H1 (cell line): ENCODE measurements around the gene UNC119. TPM values are rescaled to one million over a fixed set of nuclear protein-coding genes. Genes with fewer than 3 reads are reported as not detected.

Experiments used
- CTCF ChIA-PET: fragments of 300-600 bp; sonication (Branson Sonifier 250); formaldehyde crosslinking; loops from one replicate; lab custom pipeline; 2021; ENCODE audit not compliant: partially characterized antibody; lab: Charles Lee
- POLR2A ChIA-PET: fragments of 300-600 bp; sonication (Branson Sonifier 250); formaldehyde crosslinking; loops from one replicate; lab custom pipeline; 2021; ENCODE audit warnings: inconsistent platforms; ENCODE audit not compliant: partially characterized antibody; lab: Charles Lee
- DNase-seq, 2 experiments: peaks; one replicate each; pipeline versions ENCODE4 v3.0.0 to v3.0.0-alpha.2; 2010 to 2022; ENCODE audit warnings: low spot score in 2 of 2, low read depth in 1 of 2, mixed read lengths in 1 of 2
- FAIRE-seq: peaks from 2 replicates; lab custom pipeline; 2011; peaks lifted over from hg19 to GRCh38; lab: Jason Lieb, UNC
- H2AFZ ChIP-seq: 2 replicates; pipeline ENCODE4 v1.8.1; 2012; ENCODE audit warnings: low read length, inconsistent platforms
- H2AK5ac ChIP-seq: 2 replicates; pipeline ENCODE4 v1.6.1; 2013; ENCODE audit warnings: low read depth, low read length
- H2BK120ac ChIP-seq: replicated peaks from 2 replicates; pipeline ENCODE3; 2013; ENCODE audit warnings: low read depth, low read length, inconsistent platforms
- H2BK12ac ChIP-seq: 2 replicates; pipeline ENCODE4 v1.6.1; 2013; ENCODE audit warnings: low read depth, low read length
- H2BK15ac ChIP-seq: 2 replicates; pipeline ENCODE4 v1.6.1; 2013; ENCODE audit warnings: low read length
- H2BK20ac ChIP-seq: 2 replicates; pipeline ENCODE4 v1.6.1; 2013; ENCODE audit warnings: low read length
- H2BK5ac ChIP-seq: 2 replicates; pipeline ENCODE4 v1.6.1; 2013; ENCODE audit warnings: low read depth, low read length
- H3K14ac ChIP-seq: 2 replicates; pipeline ENCODE4 v1.6.1; 2013; ENCODE audit warnings: inconsistent platforms; ENCODE audit not compliant: insufficient read length
- H3K18ac ChIP-seq: 2 replicates; pipeline ENCODE4 v1.6.1; 2013; ENCODE audit warnings: low read length; ENCODE audit errors: extremely low read depth
- H3K23ac ChIP-seq: 2 replicates; pipeline ENCODE4 v1.6.1; 2013; ENCODE audit warnings: inconsistent platforms; ENCODE audit not compliant: insufficient read length
- H3K23me2 ChIP-seq: 2 replicates; pipeline ENCODE4 v1.6.1; 2013; ENCODE audit warnings: low read depth, low read length
- H3K27ac ChIP-seq: 2 replicates; pipeline ENCODE4 v1.6.1; 2011; ENCODE audit warnings: low read depth, low read length, inconsistent platforms
- H3K27me3 ChIP-seq, 4 experiments: replicated peaks in 1 of 4; 1 replicate in 1 of 4; 2 replicates in 3 of 4; pipeline versions ENCODE4 v1.6.1 to v1.8.1; 2011 to 2013; ENCODE audit warnings: low read length in 3 of 4, mild to moderate bottlenecking in 3 of 4, inconsistent platforms in 2 of 4, mixed read lengths in 2 of 4, moderate library complexity in 1 of 4; ENCODE audit not compliant: control insufficient read depth in 3 of 4, insufficient read depth in 3 of 4; ENCODE audit errors: extremely low read depth in 1 of 4
- H3K36me3 ChIP-seq, 4 experiments: 2 replicates each; pipeline versions ENCODE4 v1.6.1 to v1.8.1; 2011 to 2013; ENCODE audit warnings: mild to moderate bottlenecking in 4 of 4, low read length in 3 of 4, moderate library complexity in 2 of 4, control low read depth in 1 of 4, inconsistent platforms in 1 of 4; ENCODE audit not compliant: insufficient read depth in 4 of 4, control insufficient read depth in 2 of 4
- H3K4ac ChIP-seq: replicated peaks from 2 replicates; pipeline ENCODE3; 2013; ENCODE audit warnings: low read length, low read depth, mixed read lengths, inconsistent platforms; ENCODE audit not compliant: insufficient read length
- H3K4me1 ChIP-seq, 4 experiments: replicated peaks in 1 of 4; 1 replicate in 1 of 4; 2 replicates in 3 of 4; pipeline versions ENCODE4 v1.6.1 to v1.8.1; 2011 to 2013; ENCODE audit warnings: low read length in 3 of 4, inconsistent platforms in 2 of 4, mixed read lengths in 1 of 4; ENCODE audit not compliant: insufficient read depth in 4 of 4, control insufficient read depth in 3 of 4
- H3K4me2 ChIP-seq, 2 experiments: 2 replicates each; pipeline versions ENCODE4 v1.6.1 to v1.8.1; 2011 to 2013; ENCODE audit warnings: low read depth in 2 of 2, low read length in 2 of 2, control low read depth in 1 of 2, inconsistent platforms in 1 of 2, mild to moderate bottlenecking in 1 of 2; ENCODE audit not compliant: insufficient read depth in 1 of 2
- H3K4me3 ChIP-seq, 4 experiments: fragments of 200-600, 300-600 bp in 1 of 4; sonication (generic), shearing (Covaris generic), sonication (Bioruptor Twin) in 1 of 4; 2 replicates each; pipeline versions ENCODE4 v1.5.1 to v1.8.1; 2011 to 2016; ENCODE audit warnings: low read length in 4 of 4, low read depth in 3 of 4, control low read depth in 2 of 4, inconsistent platforms in 2 of 4, mild to moderate bottlenecking in 2 of 4, mixed read lengths in 1 of 4, moderate library complexity in 1 of 4; ENCODE audit not compliant: insufficient read depth in 2 of 4; ENCODE audit errors: extremely low read depth in 1 of 4
- H3K56ac ChIP-seq: replicated peaks from 2 replicates; pipeline ENCODE3; 2013; ENCODE audit warnings: low read depth, mild to moderate bottlenecking, mixed read lengths, low read length, inconsistent platforms; ENCODE audit not compliant: insufficient read length
- H3K79me1 ChIP-seq: 2 replicates; pipeline ENCODE4 v1.6.1; 2013; ENCODE audit warnings: low read depth, low read length, control low read depth
- H3K79me2 ChIP-seq, 2 experiments: 2 replicates each; pipeline versions ENCODE4 v1.6.1 to v1.8.1; 2012 to 2013; ENCODE audit warnings: low read length in 2 of 2, mild to moderate bottlenecking in 2 of 2, inconsistent platforms in 1 of 2; ENCODE audit not compliant: insufficient read depth in 2 of 2, control insufficient read depth in 1 of 2
- H3K9ac ChIP-seq, 4 experiments: replicated peaks in 1 of 4; 1 replicate in 1 of 4; 2 replicates in 3 of 4; pipeline versions ENCODE4 v1.6.1 to v1.8.1; 2011 to 2013; ENCODE audit warnings: low read depth in 3 of 4, low read length in 3 of 4, control low read depth in 2 of 4, mild to moderate bottlenecking in 2 of 4, moderate library complexity in 2 of 4, inconsistent platforms in 1 of 4; ENCODE audit errors: extremely low read depth in 1 of 4
- H3K9me3 ChIP-seq, 2 experiments: 2 replicates each; pipeline versions ENCODE4 v1.6.1 to v1.8.1; 2012 to 2013; ENCODE audit warnings: mild to moderate bottlenecking in 2 of 2, moderate library complexity in 2 of 2, control low read depth in 1 of 2, inconsistent platforms in 1 of 2, low read depth in 1 of 2, low read length in 1 of 2, mixed read lengths in 1 of 2; ENCODE audit not compliant: insufficient read depth in 2 of 2
- H4K20me1 ChIP-seq, 2 experiments: replicated peaks in 1 of 2; 2 replicates each; pipeline versions ENCODE3 to v1.8.1; 2011 to 2013; ENCODE audit warnings: inconsistent platforms in 2 of 2, low read length in 2 of 2, mild to moderate bottlenecking in 1 of 2; ENCODE audit not compliant: insufficient read depth in 2 of 2, control insufficient read depth in 1 of 2
- H4K5ac ChIP-seq: 2 replicates; pipeline ENCODE4 v1.6.1; 2013; ENCODE audit warnings: low read length, low read depth, mixed read lengths, inconsistent platforms; ENCODE audit not compliant: insufficient read length
- H4K8ac ChIP-seq: 2 replicates; pipeline ENCODE4 v1.8.0; 2013; ENCODE audit warnings: mild to moderate bottlenecking, moderate library complexity, low read length, inconsistent platforms; ENCODE audit not compliant: insufficient read depth; ENCODE audit errors: extremely low read depth
- H4K91ac ChIP-seq: replicated peaks from 2 replicates; pipeline ENCODE3; 2013; ENCODE audit warnings: low read length, mixed read lengths, inconsistent platforms; ENCODE audit not compliant: insufficient read length
- ASH2L ChIP-seq: fragments of 200-600, 300-600 bp; sonication (generic); IDR thresholded peaks from one replicate; pipeline ENCODE4 v1.7.1; 2017; ENCODE audit warnings: low read length
- CBX8 ChIP-seq: fragments of 300-800, 300-1000 bp; sonication (generic); IDR thresholded peaks from 2 replicates; pipeline ENCODE4 v1.7.1; 2016; ENCODE audit warnings: low read depth, low read length, borderline replicate concordance
- EZH2 ChIP-seq: fragments of 200-600 bp; sonication (generic); IDR thresholded peaks from 2 replicates; pipeline ENCODE4 v1.7.1; 2012; ENCODE audit warnings: low read depth, mild to moderate bottlenecking, moderate library complexity, low read length, inconsistent platforms; ENCODE audit not compliant: severe bottlenecking
- KDM1A ChIP-seq: fragments of 200-600, 300-600 bp; sonication (generic); IDR thresholded peaks from 2 replicates; pipeline ENCODE4 v1.7.1; 2016; ENCODE audit warnings: mild to moderate bottlenecking, low read length, borderline replicate concordance
- KDM4A ChIP-seq: IDR thresholded peaks from one replicate; pipeline ENCODE4 v1.7.1; 2012; ENCODE audit warnings: low read depth, mild to moderate bottlenecking, moderate library complexity, low read length, inconsistent platforms; ENCODE audit not compliant: severe bottlenecking
- POLR2A ChIP-seq, 2 experiments: IDR thresholded peaks; 1 replicate in 1 of 2; 2 replicates in 1 of 2; pipeline ENCODE4 v1.6.1; 2011; ENCODE audit warnings: low read depth in 2 of 2, low read length in 2 of 2, mild to moderate bottlenecking in 2 of 2; ENCODE audit errors: control extremely low read depth in 1 of 2
- SP2 ChIP-seq: IDR thresholded peaks from 2 replicates; pipeline ENCODE4 v1.6.1; 2012; ENCODE audit warnings: mild to moderate bottlenecking, low read length, inconsistent platforms
- WGBS, 2 experiments: shearing (Covaris generic) in 1 of 2; methylation state at CpG; one replicate each; pipeline versions ENCODE4 v1.1.6 to v1.1.7; 2013 to 2015; ENCODE audit warnings: low lambda C conversion rate in 2 of 2, mixed read lengths in 2 of 2, inconsistent platforms in 1 of 2, low coverage in 1 of 2, missing lambda C conversion rate in 1 of 2; ENCODE audit not compliant: insufficient replicate concordance in 2 of 2, insufficient coverage in 1 of 2, insufficient read length in 1 of 2; ENCODE audit errors: extremely low coverage in 1 of 2, missing lambda C conversion rate in 1 of 2; 5-methylcytosine and 5-hydroxymethylcytosine counted together
- polyA plus RNA-seq, 7 experiments: library from polyadenylated mRNA; depleted of rRNA in 3 of 7; stranded (reverse) in 5 of 7; unstranded in 2 of 7; fragments of >200 nt in 5 of 7; fragments of 200-250 nt in 2 of 7; gene quantifications; 1 replicate in 5 of 7; 2 replicates in 1 of 7; 4 replicates in 1 of 7; pipeline versions ENCODE4 v1.2.1 to v1.2.3, GENCODE V29; 2011 to 2013; ENCODE audit warnings: missing spikeins in 2 of 7, mixed read lengths in 2 of 7
- total RNA-seq: library from RNA; stranded (reverse); fragmentation: NEBNext Ultra II Directional; extraction: Animal tissue kit (Norgen Biotek cat#: 25700); gene quantifications from 2 replicates; pipeline ENCODE4 v1.2.1, GENCODE V29; 2021

Gene UNC119
- total and polyA plus RNA-seq, 2 of the 8 experiments (the other 6 are each of a cell fraction or from before 2014, with no cell fraction given), result 43.5 to 94.4 TPM

DNA sequence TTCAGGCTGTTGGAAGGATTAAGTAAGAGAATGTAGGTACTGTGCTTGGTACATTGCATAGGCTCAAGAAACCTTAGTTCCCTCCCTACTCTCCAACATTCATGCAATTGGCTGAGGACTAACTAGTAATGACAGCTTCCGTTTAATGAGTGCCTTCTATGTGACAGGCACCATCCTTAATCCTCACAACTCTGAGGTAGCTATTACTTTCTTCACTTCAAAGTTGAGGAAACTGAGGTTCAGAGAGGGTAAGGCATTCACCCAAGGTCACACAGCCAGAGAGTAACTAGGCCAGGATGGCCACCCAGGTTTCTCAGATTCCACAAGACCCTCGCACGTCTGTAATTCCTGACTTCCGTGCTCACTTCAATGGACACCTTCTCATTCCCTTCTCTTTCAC lies 22.2 kb downstream of the UNC119 start:
- WGBS, 2 experiments, result 96% methylated on average over 4 of the region's 4 CpGs; no CpG with 5 or more reads in 1 of the 2 experiments
- Histone ChIP-seq H2BK120ac (no peak overlapping the region), H3K4me2 (no peak overlapping the region), H2BK12ac (no peak overlapping the region), H2BK15ac (no peak overlapping the region), H3K4me3 (no peak overlapping the region), H3K79me2 (no peaks in the 10 kb centered on the region), H3K27ac (no peak overlapping the region), H4K8ac (no peak overlapping the region), H3K79me1 (no peaks in the 10 kb centered on the region), H4K5ac (no peak overlapping the region), H3K18ac (no peak overlapping the region), H2AK5ac (no peak overlapping the region), H3K23me2 (no peaks in the 10 kb centered on the region), H2AFZ (no peak overlapping the region), H3K9ac (no peak overlapping the region), H3K4ac (no peak overlapping the region), H4K91ac (no peak overlapping the region), H3K9me3 (no peaks in the 10 kb centered on the region), H2BK5ac (no peak overlapping the region), H3K56ac (no peak overlapping the region), H2BK20ac (no peak overlapping the region), H3K36me3 (no peaks in the 10 kb centered on the region), H3K14ac (no peak overlapping the region), H4K20me1 (no peaks in the 10 kb centered on the region), H3K23ac (no peak overlapping the region), H3K4me1 (peaks cover 0 to 5% (median 0%) of the 10 kb centered on the region in 4 experiments; a peak in 2 of 7 replicates), H3K27me3 (no peaks in the 10 kb centered on the region)
- ChIA-PET POLR2A (no interaction called here), CTCF (interaction anchor here (0.8 to 5.9 kb wide), 2 partner anchors 9 to 19 kb away, joined by 4 to 45 read pairs; no protein-coding TSS in a partner anchor)
- no peak for FAIRE-seq
- TF ChIP-seq EZH2 (no peak), KDM1A (no peak; the same call in 1 of the 2 replicates), CBX8 (no peak), POLR2A (IDR thresholded peaks at IDR 0.05; ENCODE audit: control extremely low read depth in 1 of 2, low read depth in 2 of 2, low read length in 2 of 2) (no peak), ASH2L (no peak), SP2 (no peak), KDM4A (no peak)
- no peak for DNase-seq
